HUDEP-2 (cell line): ENCODE results near the gene FAM50B.

Source experiments
- DNase-seq, 76 experiments: peaks; one replicate each; lab custom pipeline; 2025; ENCODE audit not compliant: unreplicated experiment in 76 of 76; lab: John Stamatoyannopoulos, UW

The FAM50B gene

GRCh38 chr6:3870528-3870925, 21.4 kb downstream of the FAM50B start:
- DNase-seq: no peak

- no peak for DNase-seq
Observed at GRCh38 chr6:3871515-3871914, 22.3 kb downstream of the FAM50B start.

GRCh38 chr6:3871939-3872338, 22.8 kb downstream of the FAM50B start:
- no peak for DNase-seq

- DNase-seq: no peak
Observed at GRCh38 chr6:3872370-3872854, 23.2 kb downstream of the FAM50B start.

- DNase-seq: no peak
Observed at GRCh38 chr6:3873051-3873450, 23.9 kb downstream of the FAM50B start.

- DNase-seq: no peak
Observed at GRCh38 chr6:3874069-3874468, 24.9 kb downstream of the FAM50B start.

- no peak for DNase-seq
Observed at GRCh38 chr6:3875486-3875885, 26.3 kb downstream of the FAM50B start.

GRCh38 chr6:3876101-3876500, 26.9 kb downstream of the FAM50B start:
- no peak for DNase-seq

- DNase-seq: no peak
Observed at GRCh38 chr6:3876866-3877265, 27.7 kb downstream of the FAM50B start.

GRCh38 chr6:3878048-3878666, 29.0 kb downstream of the FAM50B start:
- no peak for DNase-seq

GRCh38 chr6:3879194-3879952, 30.2 kb downstream of the FAM50B start:
- no peak for DNase-seq

- no peak for DNase-seq
Observed at GRCh38 chr6:3881711-3882421, 32.7 kb downstream of the FAM50B start.

- DNase-seq: no peak
Observed at GRCh38 chr6:3882431-3882830, 33.3 kb downstream of the FAM50B start.

GRCh38 chr6:3882866-3883265, 33.7 kb downstream of the FAM50B start:
- no peak for DNase-seq

- DNase-seq: no peak
Observed at GRCh38 chr6:3884007-3884745, 35.0 kb downstream of the FAM50B start.

GRCh38 chr6:3885262-3886036, 36.3 kb downstream of the FAM50B start:
- peak in 3 of 76 experiments; percentile 5 to 14 (median 9) for DNase-seq

GRCh38 chr6:3887150-3887700, 38.1 kb downstream of the FAM50B start:
- no peak for DNase-seq

GRCh38 chr6:3888153-3888957, 39.2 kb downstream of the FAM50B start:
- DNase-seq: no peak

GRCh38 chr6:3890047-3890446, 40.9 kb downstream of the FAM50B start:
- DNase-seq: no peak
